Keratinocyte (primary cell): ENCODE data around the gene TIAM1. TPM values are rescaled to one million over a fixed set of nuclear protein-coding genes. Genes with fewer than 3 reads are reported as not detected.

ENCODE experiments used
- DNase-seq: peaks from one replicate; pipeline ENCODE4 v3.0.0-alpha.2; 2011; ENCODE audit warnings: low read depth, missing footprints, low spot score
- FAIRE-seq: peaks from 2 replicates; lab custom pipeline; 2011; peaks lifted over from hg19 to GRCh38; lab: Jason Lieb, UNC
- H2AFZ ChIP-seq: 2 replicates; pipeline ENCODE4 v1.6.0; 2012; ENCODE audit warnings: low read length, control low read depth, inconsistent platforms; ENCODE audit not compliant: control insufficient read depth
- H3K27ac ChIP-seq: 2 replicates; pipeline ENCODE4 v1.5.1; 2011; ENCODE audit warnings: low read length; ENCODE audit not compliant: control insufficient read depth, insufficient read depth
- H3K27me3 ChIP-seq: 3 replicates; pipeline ENCODE4 v1.6.0; 2011; ENCODE audit warnings: low read length; ENCODE audit not compliant: control insufficient read depth, insufficient read depth; ENCODE audit errors: extremely low read depth
- H3K36me3 ChIP-seq, 2 experiments: 2 replicates in 1 of 2; 3 replicates in 1 of 2; pipeline ENCODE4 v1.5.1; 2011; ENCODE audit warnings: low read length in 2 of 2, mild to moderate bottlenecking in 1 of 2; ENCODE audit not compliant: control insufficient read depth in 2 of 2, insufficient read depth in 2 of 2; ENCODE audit errors: extremely low read depth in 1 of 2
- H3K4me1 ChIP-seq: 3 replicates; pipeline ENCODE4 v1.5.1; 2011; ENCODE audit warnings: low read length; ENCODE audit not compliant: control insufficient read depth, insufficient read depth; ENCODE audit errors: extremely low read depth
- H3K4me2 ChIP-seq: 3 replicates; pipeline ENCODE4 v1.6.0; 2011; ENCODE audit warnings: low read depth, low read length; ENCODE audit not compliant: control insufficient read depth, insufficient read depth; ENCODE audit errors: extremely low read depth
- H3K4me3 ChIP-seq, 3 experiments: fragments of 200-600 bp in 1 of 3; sonication (generic) in 1 of 3; 2 replicates in 2 of 3; 3 replicates in 1 of 3; pipeline ENCODE4 v1.5.1; 2011 to 2016; ENCODE audit warnings: low read length in 3 of 3, mild to moderate bottlenecking in 3 of 3, control low read depth in 2 of 3, inconsistent platforms in 1 of 3, low read depth in 1 of 3, mixed read lengths in 1 of 3, mixed run types in 1 of 3, moderate library complexity in 1 of 3; ENCODE audit not compliant: control insufficient read depth in 2 of 3, insufficient read depth in 2 of 3; ENCODE audit errors: extremely low read depth in 1 of 3
- H3K79me2 ChIP-seq: 2 replicates; pipeline ENCODE4 v1.6.0; 2012; ENCODE audit warnings: low read length; ENCODE audit not compliant: control insufficient read depth, insufficient read depth
- H3K9ac ChIP-seq: 3 replicates; pipeline ENCODE4 v1.6.0; 2011; ENCODE audit warnings: low read length; ENCODE audit not compliant: control insufficient read depth, insufficient read depth; ENCODE audit errors: extremely low read depth
- H3K9me1 ChIP-seq: 3 replicates; pipeline ENCODE4 v1.6.0; 2011; ENCODE audit warnings: low read length; ENCODE audit not compliant: control insufficient read depth, insufficient read depth; ENCODE audit errors: extremely low read depth
- H3K9me3 ChIP-seq: 2 replicates; pipeline ENCODE4 v1.5.1; 2012; ENCODE audit warnings: low read depth, low read length; ENCODE audit not compliant: control insufficient read depth
- H4K20me1 ChIP-seq: 3 replicates; pipeline ENCODE4 v1.6.0; 2011; ENCODE audit warnings: low read length; ENCODE audit not compliant: control insufficient read depth, insufficient read depth; ENCODE audit errors: extremely low read depth
- CTCF ChIP-seq, 3 experiments: IDR thresholded peaks in 1 of 3; conservative IDR thresholded peaks in 1 of 3; optimal IDR thresholded peaks in 1 of 3; 2 replicates in 2 of 3; 3 replicates in 1 of 3; pipeline versions ENCODE3 to v1.5.1; 2011; ENCODE audit warnings: low read length in 3 of 3, mild to moderate bottlenecking in 3 of 3, moderate library complexity in 2 of 3, control low read depth in 1 of 3, inconsistent platforms in 1 of 3; ENCODE audit not compliant: insufficient read depth in 2 of 3; ENCODE audit errors: extremely low read depth in 1 of 3
- EZH2 ChIP-seq: IDR thresholded peaks from one replicate; pipeline ENCODE4 v1.6.1; 2012; ENCODE audit warnings: inconsistent platforms, mild to moderate bottlenecking, low read length, moderate library complexity
- dilution Hi-C: fragments of 300-500 bp; cut with MboI; formaldehyde crosslinking; loops from one replicate; pipeline ENCODE4 v1.7.0; 2020; ENCODE audit warnings: low sequenced_read_pairs; ENCODE audit not compliant: extremely low pct_ligation_motif_present
- polyA plus RNA-seq, 5 experiments: library from polyadenylated mRNA; depleted of rRNA in 3 of 5; stranded (reverse) in 3 of 5; stranded (forward) in 1 of 5; unstranded in 1 of 5; fragments of >200 nt; gene quantifications; 1 replicate in 1 of 5; 2 replicates in 3 of 5; 3 replicates in 1 of 5; pipeline versions ENCODE4 v1.2.1 to v1.2.3, GENCODE V29; 2011 to 2012; ENCODE audit warnings: missing spikeins in 2 of 5, low read depth in 1 of 5, low replicate concordance in 1 of 5

Gene TIAM1
- polyA plus RNA-seq, 1 donor (not counting 4 experiments of a cell fraction or from before 2014, with no cell fraction given) = 8.3 TPM

DNA sequence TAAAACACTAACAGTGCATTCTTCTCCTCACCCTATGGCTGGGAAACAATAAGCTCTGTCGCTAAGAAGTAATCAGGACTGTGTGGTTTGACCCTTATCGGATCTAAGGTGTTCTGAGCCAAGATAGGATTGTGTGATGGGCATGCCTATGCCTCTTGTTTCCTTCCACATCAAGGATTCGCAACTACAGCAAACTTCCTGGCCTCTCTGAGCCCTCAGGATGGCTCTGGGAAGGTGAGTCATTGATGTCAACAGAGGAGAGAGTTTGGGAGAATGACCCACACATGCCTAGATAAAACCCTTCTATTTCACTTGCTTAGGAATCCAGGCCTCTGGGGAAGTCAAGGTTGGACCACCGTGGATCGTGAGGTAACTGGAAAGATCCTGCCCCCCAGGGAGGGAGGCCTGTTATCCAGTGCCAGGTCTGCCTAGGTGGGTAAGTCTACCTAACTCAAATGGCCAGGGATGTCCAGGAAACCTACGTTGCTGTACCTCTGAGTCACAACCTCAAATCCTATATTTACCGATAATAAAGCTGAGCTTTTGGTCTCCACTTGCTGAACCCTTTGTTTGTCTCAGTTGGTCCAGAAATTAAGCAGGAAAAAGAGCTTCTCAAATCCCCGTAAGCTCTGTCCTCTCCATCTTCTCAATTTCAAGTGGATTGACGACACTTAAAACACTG, 27.4 kb downstream of the TIAM1 start:
- Histone ChIP-seq H3K27ac (no peak overlapping the region), H3K9me1 (no peaks in the 10 kb centered on the region)
- FAIRE-seq = no peak

DNA sequence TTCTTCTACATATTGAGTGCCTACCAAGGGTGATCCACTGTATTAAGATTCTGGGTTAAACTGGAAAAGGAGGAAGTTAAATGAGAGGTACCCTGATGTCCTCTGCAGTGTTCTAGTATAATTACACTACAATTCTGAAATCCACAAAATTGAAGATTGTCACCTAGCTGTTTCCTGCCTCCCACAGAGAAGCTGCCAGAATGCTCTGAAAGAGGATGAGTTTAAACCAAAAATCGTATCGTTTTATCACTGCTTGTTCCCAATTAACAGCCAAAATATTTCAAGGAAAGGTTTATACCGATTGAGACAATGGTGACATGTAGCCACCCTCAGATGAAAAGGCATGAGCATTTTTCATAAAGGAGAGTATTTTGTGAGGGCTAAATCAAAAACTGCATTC, 28.0 kb downstream of the TIAM1 start:
- no peak overlapping the region for H3K4me3 ChIP-seq
- H4K20me1 ChIP-seq = no peaks in the 10 kb centered on the region
- no peaks in the 10 kb centered on the region for H3K9me1 ChIP-seq
- no peaks in the 10 kb centered on the region for H3K27me3 ChIP-seq
- DNase-seq = no peak
- H3K36me3 ChIP-seq = no peaks in the 10 kb centered on the region
- TF ChIP-seq EZH2 (no peak), CTCF (optimal IDR thresholded peaks at IDR 0.05 in 1 of 3, IDR thresholded peaks at IDR 0.05 in 1 of 3, conservative IDR thresholded peaks at IDR 0.05 in 1 of 3; ENCODE audit: extremely low read depth in 1 of 3, insufficient read depth in 2 of 3, low read length in 3 of 3) (no peak)
- no peak overlapping the region for H3K27ac ChIP-seq
- H3K4me1 ChIP-seq = peaks cover 23% of the 10 kb centered on the region
- H2AFZ ChIP-seq = no peak overlapping the region
- H3K4me2 ChIP-seq = no peak overlapping the region
- FAIRE-seq = no peak
- dilution Hi-C loops = no loop called here
- no peaks in the 10 kb centered on the region for H3K79me2 ChIP-seq
- no peak overlapping the region for H3K9ac ChIP-seq
- H3K9me3 ChIP-seq = no peaks in the 10 kb centered on the region

More for the DNA sequence above, 27.4 kb downstream of the TIAM1 start:
- Histone ChIP-seq H3K79me2 (no peaks in the 10 kb centered on the region), H3K36me3 (no peaks in the 10 kb centered on the region), H2AFZ (no peak overlapping the region), H3K4me3 (no peak overlapping the region), H3K9me3 (no peaks in the 10 kb centered on the region), H3K4me2 (no peak overlapping the region), H3K27me3 (no peaks in the 10 kb centered on the region), H4K20me1 (no peaks in the 10 kb centered on the region), H3K9ac (no peak overlapping the region), H3K4me1 (peaks cover 19% of the 10 kb centered on the region)
- TF ChIP-seq CTCF (optimal IDR thresholded peaks at IDR 0.05 in 1 of 3, IDR thresholded peaks at IDR 0.05 in 1 of 3, conservative IDR thresholded peaks at IDR 0.05 in 1 of 3; ENCODE audit: extremely low read depth in 1 of 3, insufficient read depth in 2 of 3, low read length in 3 of 3) (no peak), EZH2 (no peak)
- no peak for DNase-seq
- dilution Hi-C loops = no loop called here
